ENCODE results near the gene SREBF2. TPM values are rescaled to one million over a fixed set of nuclear protein-coding genes. Genes with fewer than 3 reads are reported as not detected.

The SREBF2 gene
- total RNA-seq, 1 donor from 2014 or later = 200 TPM

DNA sequence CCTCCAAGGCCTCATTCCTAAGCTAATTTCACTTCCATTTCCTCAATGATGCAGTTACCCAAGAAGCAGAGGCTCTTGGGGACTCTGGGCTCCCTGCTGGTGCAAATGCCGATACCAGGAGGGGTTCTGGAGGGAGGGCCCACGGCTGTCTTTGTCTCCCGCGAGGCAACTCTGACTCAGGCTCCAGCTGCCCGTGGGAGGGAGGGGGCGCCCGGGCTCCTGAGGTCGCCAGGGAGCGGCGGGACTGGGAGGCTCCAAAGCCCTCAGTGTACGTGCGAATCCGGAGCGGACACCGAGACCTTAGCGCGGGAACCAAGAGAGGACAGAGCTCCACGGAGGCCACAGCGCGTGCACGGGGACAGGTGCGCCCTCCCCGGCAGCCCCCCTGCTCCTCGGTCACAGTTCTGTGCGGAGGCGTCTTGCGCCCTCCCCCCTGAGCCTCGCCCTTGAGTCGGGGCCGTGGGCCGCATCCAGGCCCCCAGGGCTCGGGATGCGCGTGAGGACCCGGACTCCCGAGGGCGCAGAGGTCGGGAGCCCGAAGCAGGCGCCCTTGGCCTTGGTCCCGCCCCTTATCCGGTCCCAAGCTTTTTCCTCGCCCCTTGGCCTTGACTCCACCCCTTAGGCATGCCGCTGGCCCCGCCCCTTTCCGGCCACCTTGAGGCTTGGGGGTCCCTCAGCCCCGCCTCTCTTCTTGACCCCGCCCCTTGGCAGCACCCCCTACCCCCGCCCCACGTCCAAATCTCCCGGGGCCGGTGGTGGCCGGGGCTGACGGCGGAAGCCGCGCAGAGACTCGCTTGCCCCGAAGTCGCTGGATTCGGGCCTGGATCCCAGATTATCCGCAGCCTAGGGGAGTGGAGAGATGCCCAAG lies 86.7 kb downstream of the SREBF2 start:
- H3K4me1 Mint-ChIP-seq (ENCODE audit: unreplicated experiment) = peaks cover 32% of the 10 kb centered on the region
- no peaks in the 10 kb centered on the region for H3K9me3 Mint-ChIP-seq (ENCODE audit: unreplicated experiment)
- H3K4me3 Mint-ChIP-seq (ENCODE audit: unreplicated experiment) = no peak overlapping the region
- H3K36me3 Mint-ChIP-seq (ENCODE audit: low read depth, unreplicated experiment) = no peaks in the 10 kb centered on the region
- no peak for TF ChIP-seq CTCF (IDR thresholded peaks at IDR 0.05; ENCODE audit: unreplicated experiment)
- H3K27ac Mint-ChIP-seq (ENCODE audit: unreplicated experiment) = no peak overlapping the region
- H3K27me3 Mint-ChIP-seq (ENCODE audit: unreplicated experiment) = peaks cover 12% of the 10 kb centered on the region
- peak; percentile 70 for DNase-seq (ENCODE audit: low spot score)

DNA sequence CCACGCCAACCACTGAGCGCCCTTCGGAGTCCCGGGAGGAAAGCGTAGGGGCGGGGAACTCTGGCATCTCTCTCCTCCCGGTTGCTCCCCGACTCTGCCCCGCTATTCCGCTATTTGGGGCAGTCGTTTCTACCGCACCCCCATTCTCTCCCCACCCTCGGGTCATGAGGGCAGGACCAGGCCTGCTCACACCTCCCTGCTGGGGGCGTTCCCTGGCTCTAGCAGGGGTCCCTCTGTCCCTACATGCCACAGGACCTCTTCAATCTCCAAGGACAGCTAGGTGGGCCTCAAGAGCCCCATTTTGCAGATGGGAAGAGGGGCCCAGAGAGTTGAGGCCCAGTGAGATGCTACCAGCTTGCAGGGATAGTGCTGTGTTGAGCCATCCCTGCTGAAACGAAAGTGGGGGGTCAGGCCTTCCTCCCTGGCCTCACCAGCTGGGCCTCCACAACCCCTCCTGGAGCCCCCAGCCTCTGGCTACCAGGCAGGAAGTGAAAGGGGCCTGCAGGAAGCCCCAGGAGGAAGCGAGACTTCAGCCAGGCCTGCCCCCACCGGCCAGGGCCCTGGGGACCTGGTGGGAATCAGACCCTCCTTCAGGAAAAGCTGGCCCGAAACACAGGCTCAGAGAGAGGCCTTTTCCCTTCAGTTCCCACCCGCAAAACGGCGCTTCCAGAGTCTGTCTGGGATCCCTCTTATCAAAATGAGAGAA lies 87.5 kb downstream of the SREBF2 start:
- Mint-ChIP-seq H3K27me3 (ENCODE audit: unreplicated experiment) (peaks cover 15% of the 10 kb centered on the region), H3K36me3 (ENCODE audit: low read depth, unreplicated experiment) (no peaks in the 10 kb centered on the region), H3K9me3 (ENCODE audit: unreplicated experiment) (no peaks in the 10 kb centered on the region), H3K27ac (ENCODE audit: unreplicated experiment) (peak overlapping the region; percentile 61), H3K4me1 (ENCODE audit: unreplicated experiment) (peaks cover 32% of the 10 kb centered on the region), H3K4me3 (ENCODE audit: unreplicated experiment) (no peak overlapping the region)
- DNase-seq (ENCODE audit: low spot score) = peak; percentile 37
- no peak for TF ChIP-seq CTCF (IDR thresholded peaks at IDR 0.05; ENCODE audit: unreplicated experiment)

DNA sequence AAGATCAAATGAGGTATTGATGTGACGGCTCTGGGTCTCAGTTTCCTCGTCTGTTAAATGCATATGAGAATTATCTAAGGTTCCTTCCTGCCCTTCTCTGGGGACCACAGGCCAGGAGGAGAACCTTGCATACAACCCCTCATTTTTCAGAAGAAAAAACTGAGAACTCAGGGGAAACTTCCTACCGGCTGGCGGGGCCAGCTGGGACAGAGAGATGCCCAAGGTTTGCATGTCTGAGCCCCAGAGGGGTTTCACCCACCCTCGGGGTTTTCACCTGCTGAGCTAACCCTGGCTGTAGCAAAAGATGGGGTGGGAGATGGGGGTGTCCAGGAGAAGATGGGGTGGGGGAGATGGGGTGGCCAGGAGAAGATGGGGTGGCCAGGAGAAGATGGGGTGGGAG lies 89.4 kb downstream of the SREBF2 start:
- no peak for TF ChIP-seq CTCF (IDR thresholded peaks at IDR 0.05; ENCODE audit: unreplicated experiment)
- Mint-ChIP-seq H3K36me3 (ENCODE audit: low read depth, unreplicated experiment) (no peaks in the 10 kb centered on the region), H3K27me3 (ENCODE audit: unreplicated experiment) (peaks cover 8% of the 10 kb centered on the region), H3K27ac (ENCODE audit: unreplicated experiment) (no peak overlapping the region), H3K4me1 (ENCODE audit: unreplicated experiment) (peaks cover 18% of the 10 kb centered on the region), H3K9me3 (ENCODE audit: unreplicated experiment) (no peaks in the 10 kb centered on the region), H3K4me3 (ENCODE audit: unreplicated experiment) (no peak overlapping the region)
- DNase-seq (ENCODE audit: low spot score) = no peak

GRCh38 chr22:41922940-41923594 lies 90.2 kb downstream of the SREBF2 start:
- DNase-seq (ENCODE audit: low spot score) = no peak
- TF ChIP-seq CTCF (IDR thresholded peaks at IDR 0.05; ENCODE audit: unreplicated experiment) = no peak
- peaks cover 14% of the 10 kb centered on the region for H3K4me1 Mint-ChIP-seq (ENCODE audit: unreplicated experiment)
- H3K36me3 Mint-ChIP-seq (ENCODE audit: low read depth, unreplicated experiment) = no peaks in the 10 kb centered on the region
- H3K4me3 Mint-ChIP-seq (ENCODE audit: unreplicated experiment) = no peak overlapping the region
- H3K27me3 Mint-ChIP-seq (ENCODE audit: unreplicated experiment) = peaks cover 11% of the 10 kb centered on the region
- no peaks in the 10 kb centered on the region for H3K9me3 Mint-ChIP-seq (ENCODE audit: unreplicated experiment)
- H3K27ac Mint-ChIP-seq (ENCODE audit: unreplicated experiment) = no peak overlapping the region

Data from endothelial cell (in vitro differentiated cells).